Ishikawa (cell line): ENCODE measurements around the gene TACC2.

Source experiments
- CEBPB ChIP-seq: IDR thresholded peaks from 2 replicates; pipeline ENCODE4 v1.6.1; 2012
- CREB1 ChIP-seq: IDR thresholded peaks from 2 replicates; pipeline ENCODE4 v1.6.1; 2012; ENCODE audit warnings: low read depth
- EGR1 ChIP-seq: IDR thresholded peaks from 2 replicates; pipeline ENCODE4 v1.6.1; 2012
- EP300 ChIP-seq: IDR thresholded peaks from 2 replicates; pipeline ENCODE4 v1.6.1; 2012; ENCODE audit warnings: borderline replicate concordance
- FOXM1 ChIP-seq: IDR thresholded peaks from 2 replicates; pipeline ENCODE4 v1.6.1; 2012; ENCODE audit warnings: low read depth, borderline replicate concordance
- NFIC ChIP-seq: IDR thresholded peaks from 2 replicates; pipeline ENCODE4 v1.6.1; 2012
- RAD21 ChIP-seq: IDR thresholded peaks from 2 replicates; pipeline ENCODE4 v1.6.1; 2012; ENCODE audit warnings: low read depth
- REST ChIP-seq: IDR thresholded peaks from 2 replicates; pipeline ENCODE4 v1.6.1; 2012; ENCODE audit warnings: low read depth, mild to moderate bottlenecking
- TAF1 ChIP-seq: IDR thresholded peaks from 2 replicates; pipeline ENCODE4 v1.6.1; 2012; ENCODE audit warnings: low read depth, mild to moderate bottlenecking
- TCF12 ChIP-seq: IDR thresholded peaks from 2 replicates; pipeline ENCODE4 v1.6.1; 2012; ENCODE audit warnings: low read depth
- TEAD4 ChIP-seq: IDR thresholded peaks from 2 replicates; pipeline ENCODE4 v1.6.1; 2012
- YY1 ChIP-seq: IDR thresholded peaks from 2 replicates; pipeline ENCODE4 v1.6.1; 2012; ENCODE audit warnings: low read depth
- ZBTB7A ChIP-seq: IDR thresholded peaks from 2 replicates; pipeline ENCODE4 v1.6.1; 2012; ENCODE audit warnings: low read depth
- TF ChIP-seq, protein P1 (sequence below): IDR thresholded peaks from 2 replicates; pipeline ENCODE4 v1.6.1; 2012
- TF ChIP-seq, protein P2 (sequence below): IDR thresholded peaks from 2 replicates; pipeline ENCODE4 v1.6.1; 2012

Gene TACC2

GRCh38 chr10:122251459-122252255, 262.7 kb downstream of the TACC2 start:
- no peak for TF ChIP-seq YY1
- no peak for TF ChIP-seq NFIC
- TF ChIP-seq EGR1 = no peak
- no peak for TF ChIP-seq TCF12
- TF ChIP-seq TAF1 = no peak
- TF ChIP-seq CREB1 = no peak
- TF ChIP-seq CEBPB = no peak
- no peak for TF ChIP-seq ZBTB7A
- no peak for TF ChIP-seq TEAD4
- no peak for TF ChIP-seq RAD21
- TF ChIP-seq, protein P1, sequence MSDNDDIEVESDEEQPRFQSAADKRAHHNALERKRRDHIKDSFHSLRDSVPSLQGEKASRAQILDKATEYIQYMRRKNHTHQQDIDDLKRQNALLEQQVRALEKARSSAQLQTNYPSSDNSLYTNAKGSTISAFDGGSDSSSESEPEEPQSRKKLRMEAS = no peak
- TF ChIP-seq EP300 = no peak
- TF ChIP-seq, protein P2, sequence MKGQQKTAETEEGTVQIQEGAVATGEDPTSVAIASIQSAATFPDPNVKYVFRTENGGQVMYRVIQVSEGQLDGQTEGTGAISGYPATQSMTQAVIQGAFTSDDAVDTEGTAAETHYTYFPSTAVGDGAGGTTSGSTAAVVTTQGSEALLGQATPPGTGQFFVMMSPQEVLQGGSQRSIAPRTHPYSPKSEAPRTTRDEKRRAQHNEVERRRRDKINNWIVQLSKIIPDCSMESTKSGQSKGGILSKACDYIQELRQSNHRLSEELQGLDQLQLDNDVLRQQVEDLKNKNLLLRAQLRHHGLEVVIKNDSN = no peak

GRCh38 chr10:122252805-122253204, 263.8 kb downstream of the TACC2 start:
- no peak for TF ChIP-seq EGR1

- TF ChIP-seq, protein P1 = no peak
- TF ChIP-seq RAD21 = no peak
- no peak for TF ChIP-seq ZBTB7A
- TF ChIP-seq EGR1 = no peak
- no peak for TF ChIP-seq REST
- no peak for TF ChIP-seq TEAD4
- TF ChIP-seq CEBPB = no peak
- no peak for TF ChIP-seq NFIC
- TF ChIP-seq TAF1 = no peak
- no peak for TF ChIP-seq YY1
- no peak for TF ChIP-seq CREB1
- no peak for TF ChIP-seq EP300
- TF ChIP-seq FOXM1 = no peak
- TF ChIP-seq, protein P2 = no peak
- no peak for TF ChIP-seq TCF12
Observed at GRCh38 chr10:122253605-122254004, 264.6 kb downstream of the TACC2 start.

DNA sequence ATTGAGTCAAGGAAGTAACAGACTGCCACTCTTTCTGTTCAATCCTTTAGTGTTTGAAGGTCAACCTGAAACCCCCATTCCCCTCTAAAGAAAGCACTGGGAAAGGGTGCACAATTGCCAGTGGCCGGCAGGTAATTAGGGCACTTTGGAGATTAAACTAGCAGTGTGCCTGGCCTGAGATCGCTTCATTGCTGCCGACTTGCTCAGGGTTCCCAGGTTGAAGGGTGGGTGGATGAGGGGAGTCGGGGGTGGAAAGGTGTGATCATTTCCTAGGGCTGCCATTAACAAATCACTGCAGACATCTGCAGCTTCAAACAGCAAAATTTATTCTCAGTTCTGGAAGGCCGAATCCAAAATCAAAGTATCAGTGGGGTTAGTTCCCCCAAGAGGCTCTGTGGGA, 265.9 kb downstream of the TACC2 start:
- TF ChIP-seq ZBTB7A (no peak), REST (no peak), RAD21 (no peak), FOXM1 (no peak), YY1 (no peak), CREB1 (no peak), NFIC (no peak), EGR1 (no peak)
- TF ChIP-seq, protein P2 = no peak

GRCh38 chr10:122255509-122256301, 266.7 kb downstream of the TACC2 start:
- TF ChIP-seq CEBPB (no peak), REST (no peak), RAD21 (no peak), NFIC (no peak), FOXM1 (no peak), TEAD4 (no peak), TCF12 (no peak), EP300 (no peak), EGR1 (no peak), ZBTB7A (no peak), YY1 (no peak), TAF1 (no peak)
- TF ChIP-seq, protein P2 = no peak
- TF ChIP-seq, protein P1 = no peak
